ENCODE results near the gene RXRA. TPM values are rescaled to one million over a fixed set of nuclear protein-coding genes. Genes with fewer than 3 reads are reported as not detected.

RXRA gene
- polyA plus RNA-seq, 3 donors = 15.8 to 91.0 (median 23.2) TPM

DNA sequence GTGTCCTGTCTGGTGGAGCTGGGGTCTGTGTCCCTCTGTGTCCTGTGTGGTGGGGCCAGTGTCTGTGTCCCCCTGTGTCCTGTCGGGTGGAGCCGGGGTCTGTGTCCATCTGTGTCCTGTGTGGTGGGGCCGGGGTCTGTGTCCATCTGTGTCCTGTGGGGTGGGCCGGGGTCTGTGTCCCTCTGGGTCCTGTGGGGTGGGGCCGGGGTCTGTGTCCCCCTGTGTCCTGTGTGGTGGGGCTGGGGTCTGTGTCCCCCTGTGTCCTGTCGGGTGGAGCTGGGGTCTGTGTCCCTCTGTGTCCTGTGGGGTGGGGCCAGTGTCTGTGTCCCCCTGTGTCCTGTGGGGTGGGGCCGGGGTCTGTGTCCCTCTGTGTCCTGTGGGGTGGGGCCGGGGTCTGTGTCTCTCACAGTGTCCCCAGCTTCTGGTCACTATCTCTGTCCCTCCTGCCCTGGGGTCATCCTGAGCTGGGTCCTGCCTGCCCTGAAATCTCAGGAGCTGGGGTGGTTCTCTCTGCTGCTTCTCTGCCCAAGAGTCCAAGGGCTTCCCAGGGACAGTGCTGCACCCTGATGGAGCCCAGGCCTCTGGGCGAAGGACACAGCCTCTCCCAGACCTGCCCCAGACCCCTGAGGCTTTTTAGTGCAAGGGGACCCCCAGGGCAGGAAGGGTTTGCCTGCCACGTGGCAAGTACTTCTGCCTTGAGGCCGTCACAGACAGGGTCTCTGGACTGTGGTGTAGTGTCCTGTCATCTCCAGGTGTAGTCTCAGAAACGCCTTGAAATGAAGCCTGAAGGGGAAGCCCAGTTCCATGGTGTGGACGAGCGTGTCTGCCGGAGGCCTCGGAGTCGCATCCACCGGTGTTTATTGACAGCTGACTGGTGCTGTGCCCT is 131.3 kb downstream of the RXRA start:
- no peak overlapping the region for H3K4me3 Mint-ChIP-seq
- H3K27ac Mint-ChIP-seq = peak overlapping the region in 6 of 7 donors; percentile 87 to 96 (median 94)
- H3K9me3 ChIP-seq (replicated peaks in 1 of 2; ENCODE audit: control insufficient read depth in 1 of 2, insufficient read depth in 1 of 2, low read length in 2 of 2) = peaks cover 12 to 13% of the 10 kb centered on the region in 2 donors
- peak overlapping the region in 1 of 2 donors; percentile 77 for H3K27ac ChIP-seq (ENCODE audit: low read depth in 1 of 2, low read length in 2 of 2)
- H3K27me3 Mint-ChIP-seq (ENCODE audit: low read depth in 3 of 3) = peaks cover 9% of the 10 kb centered on the region in 3 donors
- peaks cover 50% of the 10 kb centered on the region for H3K4me1 Mint-ChIP-seq
- peaks cover 6 to 16% (median 12%) of the 10 kb centered on the region in 7 donors for H3K9me3 Mint-ChIP-seq
- H3K9ac ChIP-seq (ENCODE audit: insufficient read depth, low read length, poor library complexity, severe bottlenecking) = peak overlapping the region; percentile 51
- H4K20me1 ChIP-seq (ENCODE audit: insufficient read depth, low read length) = no peaks in the 10 kb centered on the region
- WGBS (ENCODE audit: insufficient coverage) = 75% methylated on average over 11 of the region's 18 CpGs
- H3K36me3 Mint-ChIP-seq = peaks cover 0 to 11% of the 10 kb centered on the region in 2 donors
- no peak overlapping the region for H3K4me2 ChIP-seq (replicated peaks; ENCODE audit: extremely low read depth, low read length, poor library complexity, severe bottlenecking)
- H3K4me1 ChIP-seq (ENCODE audit: control insufficient read depth in 1 of 2, insufficient read depth in 2 of 2, low read length in 2 of 2) = peaks cover 41 to 48% of the 10 kb centered on the region in 2 donors
- DNase-seq = no peak
- intact Hi-C loops (cut with micrococcal nuclease) = loop anchor here in 1 of 2 donors (5.0 kb wide), 1 partner anchor 85 kb away; no protein-coding TSS in a partner anchor
- no peak overlapping the region for H2AFZ ChIP-seq (ENCODE audit: insufficient read depth, low read depth, low read length, poor library complexity, severe bottlenecking)
- H3K79me2 ChIP-seq (ENCODE audit: insufficient read depth, low read length) = no peaks in the 10 kb centered on the region
- TF ChIP-seq, protein P1, sequence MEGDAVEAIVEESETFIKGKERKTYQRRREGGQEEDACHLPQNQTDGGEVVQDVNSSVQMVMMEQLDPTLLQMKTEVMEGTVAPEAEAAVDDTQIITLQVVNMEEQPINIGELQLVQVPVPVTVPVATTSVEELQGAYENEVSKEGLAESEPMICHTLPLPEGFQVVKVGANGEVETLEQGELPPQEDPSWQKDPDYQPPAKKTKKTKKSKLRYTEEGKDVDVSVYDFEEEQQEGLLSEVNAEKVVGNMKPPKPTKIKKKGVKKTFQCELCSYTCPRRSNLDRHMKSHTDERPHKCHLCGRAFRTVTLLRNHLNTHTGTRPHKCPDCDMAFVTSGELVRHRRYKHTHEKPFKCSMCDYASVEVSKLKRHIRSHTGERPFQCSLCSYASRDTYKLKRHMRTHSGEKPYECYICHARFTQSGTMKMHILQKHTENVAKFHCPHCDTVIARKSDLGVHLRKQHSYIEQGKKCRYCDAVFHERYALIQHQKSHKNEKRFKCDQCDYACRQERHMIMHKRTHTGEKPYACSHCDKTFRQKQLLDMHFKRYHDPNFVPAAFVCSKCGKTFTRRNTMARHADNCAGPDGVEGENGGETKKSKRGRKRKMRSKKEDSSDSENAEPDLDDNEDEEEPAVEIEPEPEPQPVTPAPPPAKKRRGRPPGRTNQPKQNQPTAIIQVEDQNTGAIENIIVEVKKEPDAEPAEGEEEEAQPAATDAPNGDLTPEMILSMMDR (IDR thresholded peaks at IDR 0.05) = no peak
- H3K27me3 ChIP-seq (ENCODE audit: control insufficient read depth in 2 of 2, insufficient read depth in 2 of 2, low read length in 2 of 2) = peaks cover 0 to 9% of the 10 kb centered on the region in 2 donors
- no peak overlapping the region for H3K4me3 ChIP-seq (replicated peaks in 1 of 3; ENCODE audit: low read depth in 2 of 3, low read length in 3 of 3)
- no peaks in the 10 kb centered on the region for H3K36me3 ChIP-seq (replicated peaks in 1 of 2; ENCODE audit: control insufficient read depth in 1 of 2, insufficient read depth in 2 of 2, low read length in 2 of 2)

DNA sequence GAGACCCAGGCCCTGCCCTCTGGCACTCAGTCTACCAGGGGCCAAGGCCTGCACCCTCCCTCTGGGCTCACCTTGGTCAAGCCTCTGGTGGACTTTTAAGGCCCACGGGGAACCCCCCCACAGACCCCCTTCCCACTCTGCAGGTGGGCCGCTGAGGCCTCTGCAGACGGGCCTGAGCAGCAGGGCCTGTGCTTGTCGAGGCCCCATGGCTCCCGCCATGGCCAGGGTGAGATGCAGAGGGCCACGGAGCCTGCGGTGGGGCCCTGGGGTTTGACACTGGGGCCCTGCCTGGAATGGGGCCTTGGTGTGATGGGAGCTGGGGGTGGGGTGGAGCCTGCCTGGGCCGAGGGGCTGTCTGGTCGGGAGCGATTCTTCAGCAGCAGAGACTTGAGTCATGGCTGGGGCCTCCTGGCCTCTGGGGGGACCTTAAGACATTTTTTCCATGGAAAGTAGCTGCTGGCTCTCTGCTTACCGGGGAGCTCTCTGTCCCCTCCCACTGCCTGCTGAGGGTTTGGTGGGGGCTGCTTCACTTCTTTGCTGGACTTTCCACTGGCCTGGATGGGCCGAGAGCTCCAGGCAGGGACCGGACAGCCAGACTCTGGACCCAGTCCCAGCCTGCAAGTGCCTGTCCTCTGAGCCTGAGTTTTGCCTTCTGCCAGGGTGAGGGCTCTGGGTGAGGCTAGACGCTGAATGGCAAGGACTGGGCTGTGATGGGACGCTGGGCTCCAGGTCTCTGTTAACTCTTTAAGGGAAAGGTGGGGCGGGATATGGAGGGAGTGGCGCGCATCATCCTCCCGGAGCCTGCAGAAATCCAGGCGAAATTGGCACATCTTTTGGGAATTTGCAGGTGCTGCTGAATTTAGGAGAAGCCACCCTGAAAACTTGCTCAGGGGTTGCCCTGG is 132.2 kb downstream of the RXRA start:
- TF ChIP-seq, protein P1 (IDR thresholded peaks at IDR 0.05) = no peak
- H3K4me2 ChIP-seq (replicated peaks; ENCODE audit: extremely low read depth, low read length, poor library complexity, severe bottlenecking) = peak overlapping the region; percentile 39
- peaks cover 41 to 48% of the 10 kb centered on the region in 2 donors for H3K4me1 ChIP-seq (ENCODE audit: control insufficient read depth in 1 of 2, insufficient read depth in 2 of 2, low read length in 2 of 2)
- Mint-ChIP-seq H3K27me3 (ENCODE audit: low read depth in 3 of 3) (peaks cover 9 to 16% (median 16%) of the 10 kb centered on the region in 3 donors), H3K4me3 (peak overlapping the region; percentile 16 to 35), H3K36me3 (peaks cover 0 to 13% of the 10 kb centered on the region in 2 donors), H3K9me3 (peaks cover 6 to 16% (median 12%) of the 10 kb centered on the region in 7 donors), H3K27ac (peak overlapping the region in 6 of 7 donors; percentile 8 to 87 (median 82)), H3K4me1 (peaks cover 50% of the 10 kb centered on the region)
- no peak overlapping the region for H2AFZ ChIP-seq (ENCODE audit: insufficient read depth, low read depth, low read length, poor library complexity, severe bottlenecking)
- DNase-seq = no peak
- no peaks in the 10 kb centered on the region for H4K20me1 ChIP-seq (ENCODE audit: insufficient read depth, low read length)
- intact Hi-C loops (cut with micrococcal nuclease) = loop anchor here in 1 of 2 donors (5.0 kb wide), 1 partner anchor 86 kb away; no protein-coding TSS in a partner anchor
- no peaks in the 10 kb centered on the region for H3K36me3 ChIP-seq (replicated peaks in 1 of 2; ENCODE audit: control insufficient read depth in 1 of 2, insufficient read depth in 2 of 2, low read length in 2 of 2)
- H3K27ac ChIP-seq (ENCODE audit: low read depth in 1 of 2, low read length in 2 of 2) = no peak overlapping the region
- no peaks in the 10 kb centered on the region for H3K79me2 ChIP-seq (ENCODE audit: insufficient read depth, low read length)
- peak overlapping the region in 1 of 3 experiments; percentile 9 for H3K4me3 ChIP-seq (replicated peaks in 1 of 3; ENCODE audit: low read depth in 2 of 3, low read length in 3 of 3)
- H3K9ac ChIP-seq (ENCODE audit: insufficient read depth, low read length, poor library complexity, severe bottlenecking) = no peak overlapping the region
- peaks cover 12 to 13% of the 10 kb centered on the region in 2 donors for H3K9me3 ChIP-seq (replicated peaks in 1 of 2; ENCODE audit: control insufficient read depth in 1 of 2, insufficient read depth in 1 of 2, low read length in 2 of 2)
- WGBS (ENCODE audit: insufficient coverage) = 87% methylated on average over 18 of the region's 20 CpGs
- H3K27me3 ChIP-seq (ENCODE audit: control insufficient read depth in 2 of 2, insufficient read depth in 2 of 2, low read length in 2 of 2) = peaks cover 0 to 12% of the 10 kb centered on the region in 2 donors
